GM10266 (cell line): ENCODE measurements around the gene C1orf122.

ENCODE experiments used
- DNase-seq: peaks from one replicate; pipeline ENCODE4 v3.0.0; 2012; ENCODE audit errors: extremely low spot score
- CTCF ChIP-seq: IDR thresholded peaks from 2 replicates; pipeline ENCODE4 v1.5.1; 2012; ENCODE audit warnings: mild to moderate bottlenecking, low read depth; ENCODE audit not compliant: control insufficient read depth, insufficient read depth; ENCODE audit errors: missing control alignments

Gene C1orf122

GRCh38 chr1:37807220-37807554 lies 403 bp upstream of the C1orf122 start:
- no peak for TF ChIP-seq CTCF
- DNase-seq = no peak

GRCh38 chr1:37808369-37809319 lies 1.1 kb downstream of the C1orf122 start:
- peak; percentile 91 for DNase-seq
- TF ChIP-seq CTCF = no peak

- TF ChIP-seq CTCF = no peak
- no peak for DNase-seq
These were observed 2.4 kb downstream of the C1orf122 start for GRCh38 chr1:37809942-37810341.

GRCh38 chr1:37811027-37811655 lies 3.6 kb downstream of the C1orf122 start:
- peak; percentile 76 for DNase-seq
- peak; percentile 78 for TF ChIP-seq CTCF

- no peak for DNase-seq
- TF ChIP-seq CTCF = no peak
These were observed 6.0 kb downstream of the C1orf122 start for GRCh38 chr1:37813529-37814145.

GRCh38 chr1:37814252-37814651 lies 6.7 kb downstream of the C1orf122 start:
- no peak for TF ChIP-seq CTCF
- DNase-seq = no peak

GRCh38 chr1:37817481-37817880 lies 9.9 kb downstream of the C1orf122 start:
- DNase-seq = no peak
- TF ChIP-seq CTCF = no peak
